Natural killer cell treated with Interleukin-12 subunit alpha and Interleukin-12 subunit beta and Interleukin-15 and Interleukin-18, amount 100 ng/mL, for 72 hours (primary cell): ENCODE measurements around the gene TMEM270. TPM values are rescaled to one million over a fixed set of nuclear protein-coding genes. Genes with fewer than 3 reads are reported as not detected.
A peak's percentile ranks its signal among the peaks of the same experiment; 100 is the strongest.

ENCODE experiments used
- ATAC-seq, 2 donors: fragments of 150-1000 bp; cut with Tn5 transposase in 1 of 2; sonication (Bioruptor Pico), chemical (Tn5 transposase) in 1 of 2; 2 replicates each; pipeline ENCODE4 v1.10.0; 2021
- DNase-seq: peaks from one replicate; pipeline ENCODE4 v3.0.0; 2022; ENCODE audit warnings: low spot score
- H3K27ac Mint-ChIP-seq, 2 donors: 1 replicate in 1 of 2; 2 replicates in 1 of 2; pipeline ENCODE4 v1.8.0; 2022; ENCODE audit warnings: mixed read lengths in 2 of 2, mild to moderate bottlenecking in 1 of 2, moderate library complexity in 1 of 2
- H3K27me3 Mint-ChIP-seq, 2 donors: 1 replicate in 1 of 2; 2 replicates in 1 of 2; pipeline ENCODE4 v1.8.0; 2022; ENCODE audit warnings: mixed read lengths in 2 of 2
- H3K36me3 Mint-ChIP-seq: one replicate; pipeline ENCODE4 v1.8.0; 2022; ENCODE audit warnings: mixed read lengths
- H3K4me1 Mint-ChIP-seq, 2 donors: 1 replicate in 1 of 2; 2 replicates in 1 of 2; pipeline ENCODE4 v1.8.0; 2022; ENCODE audit warnings: low read depth in 2 of 2, mixed read lengths in 2 of 2, mild to moderate bottlenecking in 1 of 2
- H3K4me3 Mint-ChIP-seq: one replicate; pipeline ENCODE4 v1.8.0; 2022; ENCODE audit warnings: mixed read lengths
- H3K9me3 Mint-ChIP-seq: 2 replicates; pipeline ENCODE4 v1.8.0; 2022; ENCODE audit warnings: mixed read lengths
- total RNA-seq, 2 donors: library from RNA; stranded (reverse); gene quantifications; one replicate each; pipeline ENCODE4 v1.2.3, GENCODE V29; 2022

TMEM270 gene
- total RNA-seq, 2 donors from 2014 or later = not detected

DNA sequence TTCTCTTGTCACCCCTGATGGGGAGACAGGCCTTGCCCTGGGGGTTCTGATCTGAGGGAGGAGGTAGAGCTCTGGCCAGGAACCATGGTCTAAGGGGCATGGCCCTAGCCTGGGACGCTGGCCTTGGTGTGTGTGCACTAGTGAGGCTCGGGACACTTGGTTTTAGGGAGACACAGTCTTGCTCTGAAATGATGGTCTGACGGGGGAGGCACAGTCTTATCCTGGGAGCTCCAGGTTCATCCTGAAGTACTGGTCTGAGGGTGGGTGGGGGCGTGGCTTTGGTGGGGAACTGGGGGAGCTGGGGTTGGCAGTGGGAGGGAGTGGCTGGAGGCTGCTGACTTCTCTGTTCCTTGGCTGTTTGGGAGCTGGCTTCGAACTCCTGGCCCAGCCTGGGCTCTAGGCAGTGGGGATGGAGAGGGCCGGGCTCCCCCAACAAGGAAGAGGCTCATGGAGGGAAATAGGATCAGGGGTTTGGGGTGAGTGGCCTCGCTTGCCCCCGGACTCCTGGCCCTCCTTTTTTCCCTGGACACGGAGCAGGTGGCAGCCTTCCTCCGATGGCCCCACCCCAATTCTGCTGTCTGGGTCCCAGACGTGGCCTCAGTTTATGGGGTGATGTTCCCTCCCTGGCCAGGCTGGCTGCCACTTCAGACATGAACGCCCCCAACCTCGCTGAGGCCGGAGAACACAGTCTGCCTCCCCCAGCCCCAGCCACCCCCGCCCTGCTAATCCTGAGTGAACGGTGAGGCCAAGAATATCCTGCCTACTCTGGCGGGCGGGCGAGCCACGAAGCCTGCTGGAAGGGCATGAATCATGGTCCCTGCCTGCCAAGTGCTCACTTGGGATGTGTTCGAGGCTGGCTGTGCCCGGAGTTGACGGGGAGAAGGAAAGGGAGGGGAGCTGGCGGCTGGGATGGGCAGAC lies 43.5 kb downstream of the TMEM270 start:
- DNase-seq (no peak), ATAC-seq (no peak)
- Mint-ChIP-seq H3K9me3 (no peaks in the 10 kb centered on the region), H3K4me3 (no peak overlapping the region), H3K36me3 (no peaks in the 10 kb centered on the region), H3K27ac (no peak overlapping the region), H3K27me3 (peaks cover 2 to 8% of the 10 kb centered on the region in 2 donors), H3K4me1 (no peaks in the 10 kb centered on the region)

DNA sequence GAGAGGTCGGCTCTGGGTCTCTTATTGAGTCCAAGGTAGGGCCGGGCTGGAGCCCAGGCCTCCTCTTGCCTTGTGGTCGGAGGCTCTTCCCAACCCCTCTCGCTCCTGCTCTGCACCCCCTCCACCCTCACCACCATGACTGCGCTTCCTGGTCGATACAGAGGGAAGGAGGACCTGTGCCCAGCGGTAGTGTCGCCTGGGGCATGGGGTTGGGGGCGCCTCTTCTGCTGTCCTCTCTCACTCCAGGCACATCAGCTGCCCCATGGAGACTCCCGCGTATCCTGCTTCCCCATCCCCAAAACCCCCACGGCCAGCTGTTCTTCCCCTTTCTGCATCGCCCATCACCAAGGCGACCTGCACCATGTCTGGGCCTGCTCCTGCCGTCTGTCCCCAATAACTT lies 44.4 kb downstream of the TMEM270 start:
- Mint-ChIP-seq H3K4me3 (no peak overlapping the region), H3K36me3 (no peaks in the 10 kb centered on the region), H3K9me3 (no peaks in the 10 kb centered on the region), H3K4me1 (no peaks in the 10 kb centered on the region), H3K27ac (no peak overlapping the region), H3K27me3 (peaks cover 5 to 8% of the 10 kb centered on the region in 2 donors)
- no peak for DNase-seq
- no peak for ATAC-seq

DNA sequence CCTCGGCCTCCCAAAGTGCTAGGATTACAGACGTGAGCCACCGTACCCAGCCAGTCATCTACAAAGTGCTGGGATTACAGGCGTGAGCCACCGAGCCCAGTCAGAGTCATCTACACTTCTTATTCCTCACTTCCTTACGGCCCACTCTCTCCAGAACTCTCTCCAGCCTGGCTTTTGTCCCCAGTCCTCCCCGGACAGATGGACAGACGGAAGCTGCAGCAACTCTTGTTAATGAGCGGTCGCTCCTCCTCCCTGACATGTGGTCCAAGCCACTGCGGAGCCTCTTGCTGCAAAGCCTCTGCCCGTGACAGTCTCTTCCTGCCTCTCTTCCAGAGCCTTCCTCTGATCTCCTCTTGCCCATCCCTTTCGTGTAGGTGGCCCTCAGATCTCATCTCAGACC lies 45.9 kb downstream of the TMEM270 start:
- Mint-ChIP-seq H3K27me3 (peaks cover 5 to 8% of the 10 kb centered on the region in 2 donors), H3K9me3 (no peaks in the 10 kb centered on the region), H3K27ac (no peak overlapping the region), H3K4me1 (no peaks in the 10 kb centered on the region), H3K36me3 (no peaks in the 10 kb centered on the region), H3K4me3 (no peak overlapping the region)
- DNase-seq (no peak), ATAC-seq (no peak)

DNA sequence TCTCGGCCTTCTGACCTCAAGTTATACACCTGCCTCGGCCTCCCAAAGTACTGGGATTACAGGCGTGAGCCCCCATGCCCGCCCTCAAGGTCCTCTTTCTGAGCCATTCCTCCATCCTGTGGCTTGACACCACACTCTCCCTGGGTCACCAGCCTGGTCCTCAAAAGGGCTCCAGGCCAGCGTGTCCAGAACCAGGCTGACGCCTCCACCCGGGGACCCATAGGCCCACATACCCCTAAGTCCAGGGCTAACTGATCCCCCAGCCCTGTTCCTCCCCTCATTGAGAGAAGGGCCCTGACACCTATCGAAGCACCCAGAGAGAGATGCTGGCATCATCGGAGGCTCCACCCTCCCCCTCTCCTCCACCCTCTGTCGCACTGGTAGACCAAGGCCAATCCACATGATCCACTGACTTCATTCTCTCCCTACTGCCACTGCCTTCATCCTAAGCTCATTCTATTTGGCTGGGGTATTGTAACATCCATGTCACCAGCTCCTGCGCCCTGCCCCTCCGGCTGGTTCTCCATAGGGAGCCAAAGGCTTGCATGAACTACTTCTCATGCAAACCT lies 46.7 kb downstream of the TMEM270 start:
- no peak for DNase-seq
- H3K27me3 Mint-ChIP-seq = peaks cover 5 to 8% of the 10 kb centered on the region in 2 donors
- no peak for ATAC-seq
- no peaks in the 10 kb centered on the region for H3K4me1 Mint-ChIP-seq
- no peak overlapping the region for H3K27ac Mint-ChIP-seq
- no peak overlapping the region for H3K4me3 Mint-ChIP-seq
- no peaks in the 10 kb centered on the region for H3K9me3 Mint-ChIP-seq
- H3K36me3 Mint-ChIP-seq = no peaks in the 10 kb centered on the region

DNA sequence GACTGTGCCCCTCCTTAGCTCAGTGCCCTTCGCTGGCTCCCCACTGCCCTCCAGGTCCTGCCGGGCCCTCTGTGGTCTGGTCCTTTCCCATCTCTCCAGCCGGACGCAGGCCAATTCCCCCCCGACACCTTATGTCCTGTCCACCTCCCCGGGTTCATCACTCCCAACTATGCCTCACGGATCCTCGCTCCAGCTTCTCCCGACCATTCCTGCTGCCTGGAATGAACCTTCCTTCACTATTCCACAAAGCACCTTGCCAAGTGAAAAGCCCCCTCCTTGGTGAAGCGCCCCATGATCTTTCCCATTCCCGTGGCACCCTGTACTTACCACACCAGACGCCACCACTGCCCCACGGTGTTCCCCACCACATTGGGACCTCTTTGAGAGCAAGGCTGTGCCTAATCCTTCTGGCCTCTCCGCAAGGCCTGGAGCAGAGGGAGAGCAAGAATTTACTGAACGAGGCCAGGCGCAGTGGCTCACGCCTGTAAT lies 47.2 kb downstream of the TMEM270 start:
- peaks cover 5 to 8% of the 10 kb centered on the region in 2 donors for H3K27me3 Mint-ChIP-seq
- H3K36me3 Mint-ChIP-seq = no peaks in the 10 kb centered on the region
- H3K27ac Mint-ChIP-seq = no peak overlapping the region
- H3K4me3 Mint-ChIP-seq = no peak overlapping the region
- H3K9me3 Mint-ChIP-seq = no peaks in the 10 kb centered on the region
- DNase-seq (no peak), ATAC-seq (no peak)
- no peaks in the 10 kb centered on the region for H3K4me1 Mint-ChIP-seq

DNA sequence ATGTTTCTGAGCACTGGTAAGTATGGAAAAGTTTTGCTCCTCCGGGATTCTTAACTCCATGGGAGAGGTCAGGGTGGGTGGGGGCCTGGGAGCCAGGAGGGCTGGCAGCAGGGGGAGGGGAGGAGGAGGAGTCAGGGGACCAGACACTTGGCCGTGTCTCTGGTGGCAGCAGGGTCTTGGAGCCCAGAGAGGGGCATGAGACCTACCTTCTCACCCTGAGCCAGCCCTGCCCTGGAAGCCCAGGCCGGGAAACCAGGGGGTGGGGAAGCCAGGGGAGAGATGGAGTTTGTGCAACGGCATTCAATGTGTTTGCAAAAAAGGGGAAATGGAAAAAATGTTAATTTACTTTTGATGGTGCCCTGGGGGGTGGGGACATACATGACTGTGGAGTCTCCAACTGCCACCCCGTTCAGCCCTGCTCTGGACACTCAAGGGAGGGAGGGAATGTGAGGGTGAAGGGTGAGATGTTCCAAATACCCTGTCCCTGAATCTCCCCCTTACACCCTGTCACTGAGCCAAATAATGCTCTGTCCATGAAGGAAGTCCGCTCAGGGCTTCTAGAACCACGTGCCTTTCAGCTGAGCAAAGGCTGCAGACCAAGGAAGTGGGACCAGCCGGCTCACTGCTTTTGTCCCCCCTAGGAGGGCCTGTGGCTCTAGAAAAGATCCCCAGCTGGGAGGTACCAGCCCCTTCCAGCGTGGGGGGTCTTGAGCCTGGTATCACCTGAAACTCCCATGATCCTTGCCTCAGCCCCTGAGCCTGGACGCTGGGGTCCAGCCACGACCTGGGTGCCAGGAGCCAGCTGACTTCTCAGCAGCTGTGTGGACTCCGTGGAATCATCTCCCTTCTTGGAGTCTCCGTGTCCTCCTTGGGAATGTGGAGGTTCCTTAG lies 48.3 kb downstream of the TMEM270 start:
- Mint-ChIP-seq H3K36me3 (no peaks in the 10 kb centered on the region), H3K9me3 (no peaks in the 10 kb centered on the region), H3K27me3 (peaks cover 5 to 8% of the 10 kb centered on the region in 2 donors), H3K4me1 (no peaks in the 10 kb centered on the region), H3K27ac (no peak overlapping the region), H3K4me3 (no peak overlapping the region)
- ATAC-seq (peak; percentile 22 to 30), DNase-seq (no peak)

DNA sequence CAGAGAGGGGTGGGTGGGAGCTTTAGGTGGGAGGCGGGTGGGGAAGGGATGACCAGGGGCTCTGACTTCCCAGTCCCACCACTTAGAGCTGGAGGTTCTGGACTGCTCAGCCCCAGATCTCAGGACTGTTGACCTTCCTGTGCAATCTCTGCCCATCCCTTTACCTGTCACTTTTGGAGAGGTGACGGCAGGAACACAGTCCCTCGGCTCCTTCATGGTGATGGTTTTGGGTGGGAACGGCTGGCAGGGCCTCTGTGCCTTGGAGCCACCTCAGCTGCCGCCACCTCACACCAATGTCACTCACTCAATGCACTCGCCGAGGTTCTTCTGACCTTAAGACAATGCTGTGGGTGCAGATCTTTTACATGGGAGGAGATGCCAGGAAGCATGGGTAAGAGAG lies 49.0 kb downstream of the TMEM270 start:
- no peak for DNase-seq
- no peak for ATAC-seq
- Mint-ChIP-seq H3K9me3 (no peaks in the 10 kb centered on the region), H3K4me1 (no peaks in the 10 kb centered on the region), H3K4me3 (no peak overlapping the region), H3K27me3 (peaks cover 8 to 14% of the 10 kb centered on the region in 2 donors), H3K36me3 (no peaks in the 10 kb centered on the region), H3K27ac (no peak overlapping the region)

DNA sequence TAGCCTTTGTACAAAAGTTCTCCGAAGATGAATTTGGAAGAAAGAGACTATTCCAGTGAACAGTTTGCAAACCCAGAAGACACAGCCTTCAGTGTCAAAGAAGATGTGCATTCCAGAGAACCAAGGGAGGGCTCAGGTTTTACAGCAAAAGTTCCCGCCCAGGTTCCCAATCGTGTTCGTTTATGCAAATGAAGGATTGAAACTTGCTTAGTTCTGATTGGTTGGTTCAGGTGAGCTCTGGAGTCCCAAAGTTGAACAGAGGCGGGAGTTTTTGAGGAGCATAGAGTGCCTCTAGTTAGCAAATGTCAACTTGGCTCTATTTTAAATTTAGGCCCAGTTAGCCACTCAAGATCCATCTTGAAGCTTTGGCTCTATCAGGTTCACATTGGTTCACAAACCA lies 51.3 kb downstream of the TMEM270 start:
- no peak for DNase-seq
- Mint-ChIP-seq H3K4me3 (no peak overlapping the region), H3K9me3 (no peaks in the 10 kb centered on the region), H3K4me1 (no peaks in the 10 kb centered on the region), H3K36me3 (no peaks in the 10 kb centered on the region), H3K27ac (no peak overlapping the region), H3K27me3 (peaks cover 14 to 25% of the 10 kb centered on the region in 2 donors)
- ATAC-seq = no peak

Other genes with a start within 250 kb of the TMEM270 start
- gene MLXIPL, start 236.6 kb upstream of the TMEM270 start, total RNA-seq = under 1 TPM in 1 of 2 donors, not detected in 1; 0.43 TPM
- gene VPS37D, start 193.3 kb upstream of the TMEM270 start, total RNA-seq = under 1 TPM; 0.25 to 0.36 TPM
- 1 to 10 TPM; 8.0 to 9.2 TPM for gene DNAJC30, start 177.7 kb upstream of the TMEM270 start, total RNA-seq
- gene BUD23, start 177.6 kb upstream of the TMEM270 start, total RNA-seq = 10 to 100 TPM; 76.4 to 99.9 TPM
- 10 to 100 TPM; 17.8 to 23.2 TPM for gene STX1A, start 141.5 kb upstream of the TMEM270 start, total RNA-seq
- 10 to 100 TPM; 16.9 to 24.2 TPM for gene ABHD11, start 122.4 kb upstream of the TMEM270 start, total RNA-seq
- gene CLDN3, start 90.9 kb upstream of the TMEM270 start, total RNA-seq = not detected
- gene CLDN4, start 30.2 kb upstream of the TMEM270 start, total RNA-seq = not detected
- not detected for gene METTL27, start 18.6 kb upstream of the TMEM270 start, total RNA-seq
- gene ELN, start 167.0 kb downstream of the TMEM270 start, total RNA-seq = under 1 TPM in 1 of 2 donors, not detected in 1; 0.10 TPM
- gene LIMK1, start 222.6 kb downstream of the TMEM270 start, total RNA-seq = 10 to 100 TPM; 48.4 to 52.9 TPM